HG03565 (cell line): Measurements from ENCODE around the gene PRSS48.
A peak's percentile ranks its signal among the peaks of the same experiment; 100 is the strongest.
"Not testable (repeated sequence)": the region's sequence is repeated elsewhere in the genome, so short reads cannot be mapped to it uniquely, and the experiment has no call there.

Experiments used
- ATAC-seq: cut with Tn5 transposase; IDR thresholded peaks from one replicate; pipeline ENCODE4 v1.9.1; 2021; ENCODE audit warnings: mild to moderate bottlenecking, moderate library complexity; ENCODE audit not compliant: unreplicated experiment

Gene PRSS48

DNA sequence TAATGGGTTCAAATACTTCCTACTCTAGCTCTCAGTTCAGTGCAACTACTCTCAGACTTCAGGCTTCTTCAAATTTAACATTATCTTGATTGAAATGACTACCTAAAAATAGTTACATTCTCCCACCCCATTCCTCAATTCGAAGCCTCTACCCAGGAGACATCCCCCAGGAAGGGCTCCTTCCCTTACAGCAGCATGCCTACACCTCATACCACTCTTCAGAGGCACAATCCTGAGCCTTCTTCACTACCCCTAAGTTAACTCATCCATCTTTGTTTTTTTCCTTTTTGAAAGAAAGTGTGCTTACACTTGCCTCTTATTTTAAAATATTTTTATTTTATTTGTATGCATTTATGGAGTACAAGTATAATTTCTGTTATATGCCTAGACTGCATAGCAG is 17.2 kb upstream of the PRSS48 start:
- no peak for ATAC-seq

DNA sequence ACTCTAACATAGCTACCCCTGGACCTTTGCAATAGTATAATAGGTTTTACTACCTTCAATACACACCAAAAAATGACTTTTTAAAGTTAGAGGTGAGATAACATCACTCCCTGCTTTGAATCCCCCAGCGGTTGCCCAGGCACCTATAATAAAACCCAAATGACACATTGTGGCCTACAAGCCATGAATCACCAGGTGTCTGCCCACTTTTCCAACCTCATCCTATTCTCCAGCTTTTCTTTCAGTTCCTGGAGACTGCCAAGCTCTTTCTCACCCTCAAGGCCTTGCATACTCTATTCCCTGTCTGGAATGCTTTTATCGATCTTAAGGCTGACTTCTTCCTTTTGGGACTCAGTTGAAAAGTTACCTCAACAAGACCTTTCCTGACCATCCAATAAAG is 16.4 kb upstream of the PRSS48 start:
- no peak for ATAC-seq

DNA sequence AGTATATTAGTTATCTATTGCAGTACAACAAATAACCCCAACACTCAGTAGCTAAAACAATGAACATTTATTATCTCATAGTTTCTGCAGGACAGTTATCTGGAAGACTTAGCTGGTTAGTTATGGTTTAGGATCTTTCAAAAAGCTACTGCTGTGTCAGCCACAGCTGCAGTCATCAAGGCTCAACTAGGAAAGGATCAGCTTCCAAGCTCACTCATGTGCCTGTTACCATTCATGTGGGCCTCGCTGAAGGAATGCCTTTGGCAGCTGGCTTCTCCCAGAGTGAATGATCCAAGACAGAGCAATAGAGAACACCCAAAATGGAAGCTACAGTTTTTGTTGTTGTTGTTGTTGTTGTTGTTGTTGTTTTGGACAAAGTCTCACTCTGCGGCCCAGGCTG is 13.5 kb upstream of the PRSS48 start:
- ATAC-seq, result no peak

DNA sequence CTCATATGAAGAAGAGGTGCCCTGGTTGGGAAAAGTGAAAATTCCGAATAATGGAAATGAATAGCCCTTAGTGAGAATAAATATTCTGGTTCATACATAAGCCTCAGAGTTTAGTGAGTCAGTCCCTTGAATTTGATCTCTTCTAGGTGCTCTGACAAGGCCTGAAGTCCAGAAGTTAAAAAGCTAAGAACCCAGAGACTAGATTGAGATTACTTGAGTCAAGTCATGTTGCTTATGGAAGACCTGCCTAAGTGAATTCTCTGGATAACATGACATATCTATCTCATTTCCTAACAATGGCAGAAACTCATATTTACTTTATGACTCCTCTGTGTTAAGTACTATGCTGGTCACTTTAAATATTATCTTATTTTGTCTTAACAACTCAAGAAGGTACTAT is 10.5 kb upstream of the PRSS48 start:
- ATAC-seq, result no peak

DNA sequence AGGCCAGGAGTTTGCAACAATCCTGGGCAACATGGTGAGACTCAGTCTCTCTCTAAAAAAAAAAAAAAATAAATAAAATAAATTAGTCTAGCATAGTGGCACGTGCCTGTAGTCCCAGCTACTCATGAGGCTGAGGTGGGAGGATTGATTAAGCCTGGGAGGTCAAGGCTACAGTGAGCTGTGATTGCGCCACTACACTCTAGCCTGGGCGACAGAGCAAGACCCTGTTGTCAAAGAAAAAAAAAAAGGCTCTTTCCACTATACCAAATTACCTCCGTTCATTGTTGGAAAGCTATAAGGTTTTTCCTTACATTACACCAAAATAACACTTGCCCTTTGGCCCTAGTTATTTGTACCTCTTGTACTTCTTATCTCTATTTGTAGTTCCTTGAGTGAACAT is 9.9 kb upstream of the PRSS48 start:
- ATAC-seq, result no peak

DNA sequence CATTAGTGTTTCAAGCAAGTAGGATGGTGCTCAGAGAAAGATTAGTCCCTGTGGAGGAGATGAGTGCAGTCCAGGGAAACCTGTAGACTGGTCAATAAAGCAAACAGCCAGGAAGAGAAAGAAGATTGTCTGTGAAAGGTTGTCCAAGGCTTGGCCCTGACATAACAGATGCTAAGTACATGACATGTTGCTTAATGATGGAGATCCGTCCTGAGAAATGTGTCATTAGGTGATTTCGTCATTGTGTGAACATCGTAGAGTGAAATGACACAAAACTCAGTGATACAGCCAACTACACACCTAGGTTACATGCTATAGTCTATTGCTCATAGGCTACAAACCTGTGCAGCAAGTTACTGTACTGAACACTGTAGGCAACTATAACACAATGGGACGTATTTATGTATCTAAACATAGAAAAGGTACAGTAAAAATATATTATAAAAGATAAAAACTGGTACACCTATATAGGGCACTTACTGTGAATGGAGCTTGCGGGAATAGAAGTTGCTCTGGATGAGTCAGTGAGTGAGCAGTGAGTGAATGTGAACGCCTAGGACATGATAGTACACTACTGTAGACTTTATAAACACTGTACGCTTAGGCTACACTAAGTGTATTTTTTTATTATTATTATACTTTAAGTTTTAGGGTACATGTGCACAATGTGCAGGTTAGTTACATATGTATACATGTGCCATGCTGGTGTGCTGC is 9.0 kb upstream of the PRSS48 start:
- ATAC-seq, result no peak

DNA sequence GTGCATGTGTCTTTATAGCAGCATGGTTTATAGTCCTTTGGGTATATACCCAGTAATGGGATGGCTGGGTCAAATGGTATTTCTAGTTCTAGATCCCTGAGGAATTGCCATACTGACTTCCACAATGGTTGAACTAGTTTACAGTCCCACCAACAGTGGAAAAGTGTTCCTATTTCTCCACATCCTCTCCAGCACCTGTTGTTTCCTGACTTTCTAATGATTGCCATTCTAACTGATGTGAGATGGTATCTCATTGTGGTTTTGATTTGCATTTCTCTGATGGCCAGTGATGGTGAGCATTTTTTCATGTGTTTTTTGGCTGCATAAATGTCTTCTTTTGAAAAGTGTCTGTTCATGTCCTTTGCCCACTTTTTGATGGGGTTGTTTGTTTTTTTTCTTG is 8.1 kb upstream of the PRSS48 start:
- ATAC-seq, result not testable (repeated sequence)

DNA sequence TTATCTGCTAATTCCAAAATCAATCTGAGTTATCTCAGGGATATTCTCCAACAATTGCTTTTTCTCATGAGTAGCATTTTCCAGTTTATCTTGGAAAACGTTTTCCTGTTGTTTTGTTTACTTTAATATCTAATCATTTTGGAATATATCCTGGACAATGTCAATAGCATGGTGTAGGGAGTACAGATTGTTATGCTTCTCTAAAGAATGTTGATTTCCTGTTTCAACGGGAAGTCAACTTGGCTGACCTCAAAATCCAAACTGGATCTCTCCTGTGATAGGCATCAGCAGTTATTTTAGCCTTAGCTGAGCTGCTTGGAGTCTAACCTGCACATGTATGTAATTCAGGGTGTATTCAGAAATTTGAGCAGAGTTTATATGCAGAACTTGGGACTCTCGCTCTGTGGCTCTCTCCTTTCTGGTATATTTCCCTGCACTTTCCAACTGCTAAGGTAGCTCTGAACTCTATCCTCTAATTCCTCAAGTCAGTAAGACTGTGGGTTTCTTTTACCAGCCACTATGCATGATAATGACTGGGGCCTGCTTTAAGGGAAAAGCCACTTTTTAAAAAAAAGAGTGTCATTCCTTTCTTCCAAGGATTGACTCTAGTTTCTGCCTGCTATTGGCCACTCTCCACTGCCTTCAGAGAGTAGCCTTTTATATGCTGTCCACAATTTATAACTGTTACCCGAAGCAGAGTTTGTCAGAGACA is 7.7 kb downstream of the PRSS48 start:
- ATAC-seq, result no peak

DNA sequence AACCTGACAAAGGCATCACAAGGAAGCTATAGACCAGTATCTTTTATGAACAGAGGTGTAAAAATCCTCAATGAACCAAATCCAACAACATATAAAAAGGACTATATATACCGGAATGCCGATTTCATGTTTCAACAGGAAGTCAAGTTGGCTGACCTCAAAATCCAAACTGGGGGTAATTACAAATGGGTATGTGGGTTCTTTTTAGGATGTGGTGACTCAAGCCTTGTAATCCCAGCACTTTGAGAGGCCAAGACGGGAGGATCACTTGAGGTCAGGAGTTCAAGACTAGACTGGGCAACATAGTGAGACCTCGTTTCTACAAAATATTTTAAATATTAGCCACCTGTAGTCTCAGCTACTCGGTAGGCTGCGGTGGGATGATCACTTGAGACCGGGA is 10.4 kb downstream of the PRSS48 start:
- ATAC-seq, result no peak

DNA sequence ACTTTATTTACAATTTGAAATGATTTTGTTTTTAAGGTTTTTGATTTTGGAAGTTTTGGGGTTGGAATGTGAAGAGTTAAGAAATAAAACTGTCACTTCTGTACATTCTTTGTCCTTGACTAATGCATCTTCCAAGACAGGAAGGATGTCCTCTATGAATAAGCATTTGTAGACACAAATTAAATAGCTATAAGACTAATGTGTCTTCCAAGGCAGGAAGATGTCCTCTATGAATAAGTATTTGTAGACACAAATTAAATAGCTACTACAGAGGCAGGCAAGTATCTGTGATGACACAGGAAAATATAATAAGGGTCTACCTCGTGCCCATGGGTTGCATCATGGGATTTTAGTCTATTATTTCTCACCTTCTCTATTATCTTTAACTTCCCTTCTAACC is 14.5 kb downstream of the PRSS48 start:
- ATAC-seq, result no peak

DNA sequence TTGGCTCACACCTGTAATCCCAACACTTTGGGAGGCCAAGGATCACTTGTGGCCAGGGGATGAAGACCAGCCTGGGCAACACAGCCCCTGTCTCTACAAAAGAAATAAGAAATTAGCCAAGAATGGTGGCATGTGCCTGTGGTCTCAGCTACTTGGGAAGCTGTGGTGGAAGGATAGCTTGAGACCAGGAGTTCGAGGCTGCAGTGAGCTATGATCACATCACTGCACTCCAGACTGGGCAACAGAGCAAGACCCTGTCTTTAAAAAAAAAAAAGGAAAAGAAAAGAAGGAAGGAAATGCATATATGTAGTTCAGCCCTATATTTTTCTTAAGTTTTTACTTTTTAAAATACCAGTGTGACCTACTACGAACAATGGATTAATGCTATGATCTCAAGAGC is 15.1 kb downstream of the PRSS48 start:
- ATAC-seq, result no peak

DNA sequence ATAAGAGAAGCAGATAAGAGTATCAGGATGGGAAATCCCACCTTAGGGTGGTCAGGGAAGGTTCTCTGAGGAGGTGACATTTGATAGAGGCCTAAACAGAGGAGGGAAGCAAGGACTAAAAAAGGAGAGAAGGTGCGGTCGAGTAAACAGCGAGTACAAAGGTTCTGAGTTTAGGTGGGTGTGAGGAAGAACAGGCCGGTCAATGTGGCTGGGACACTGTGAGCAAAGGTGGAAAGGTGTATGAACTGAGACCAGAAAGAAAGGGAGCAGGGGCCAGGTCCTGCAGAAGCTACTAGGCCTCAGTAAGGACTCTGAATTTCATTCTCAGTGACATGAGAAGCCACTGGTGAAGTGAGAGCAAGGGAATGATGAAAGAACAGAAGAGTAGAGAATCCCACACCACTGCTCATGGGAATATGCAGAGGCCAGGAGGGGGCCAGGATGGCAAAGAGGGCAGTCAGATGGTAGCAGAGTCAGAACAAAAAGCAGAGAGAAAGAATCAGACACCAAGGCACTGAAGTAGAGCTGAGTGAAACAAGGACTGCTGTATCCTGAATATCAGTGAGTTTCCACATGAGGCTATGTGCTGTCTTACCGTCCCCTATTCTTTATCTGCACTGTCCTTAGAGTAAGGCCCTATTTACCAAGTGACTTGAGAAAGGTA is 18.0 kb downstream of the PRSS48 start:
- no peak for ATAC-seq

DNA sequence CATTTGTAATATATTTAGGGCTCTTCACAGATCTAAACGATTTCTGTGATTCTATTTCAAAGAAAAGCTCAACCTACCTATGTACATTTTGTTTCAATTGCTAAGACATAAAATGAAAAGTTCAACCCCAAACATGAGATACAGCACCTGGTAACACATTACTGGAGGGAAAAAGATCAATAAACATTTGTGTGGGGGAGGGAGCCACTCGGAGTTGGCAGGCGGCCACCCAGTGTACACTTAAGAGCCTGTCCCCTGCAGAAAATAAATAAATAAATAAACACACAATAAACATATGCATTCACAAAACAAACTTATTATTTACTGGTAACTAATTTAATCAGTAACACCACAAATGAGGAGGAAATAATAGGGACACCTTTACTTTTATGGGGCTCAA is 19.3 kb downstream of the PRSS48 start:
- ATAC-seq, result no peak

DNA sequence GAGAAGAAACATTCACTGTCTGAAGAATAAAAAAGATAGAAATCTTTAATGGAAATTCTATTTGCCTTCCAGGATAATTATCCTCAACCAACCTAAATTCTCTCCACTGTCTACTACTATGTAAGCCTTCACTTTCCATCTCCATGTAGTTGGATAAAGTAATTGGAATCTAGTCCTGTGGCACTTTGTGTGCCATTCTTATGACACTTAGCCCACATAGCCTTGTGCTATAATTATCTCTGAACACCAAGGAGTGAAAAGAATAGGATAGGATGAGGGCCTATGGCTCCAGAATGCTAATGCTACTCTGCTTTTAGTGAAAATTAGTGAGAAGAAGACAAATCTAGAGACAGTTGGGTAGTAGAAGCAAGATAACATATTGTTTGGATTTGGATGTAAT is 20.2 kb downstream of the PRSS48 start:
- ATAC-seq, result no peak

DNA sequence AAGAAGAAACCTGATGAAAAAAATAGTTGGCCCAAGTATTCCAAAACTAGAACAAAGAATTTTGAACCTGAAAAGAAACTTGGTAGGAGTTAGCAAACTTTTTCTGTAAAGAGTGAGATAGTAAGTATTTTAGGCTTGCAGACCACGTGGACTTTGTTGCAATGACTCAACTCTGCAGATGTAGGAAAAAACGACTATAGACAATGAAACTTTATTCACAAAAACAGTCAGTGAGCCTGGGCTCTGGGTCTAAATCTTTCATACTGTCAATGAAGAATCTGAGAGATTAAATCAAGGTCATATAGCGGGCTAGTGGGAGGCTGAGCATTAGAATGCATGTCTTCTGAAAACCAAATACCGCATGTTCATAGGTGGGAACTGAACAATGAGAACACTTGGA is 25.5 kb downstream of the PRSS48 start:
- ATAC-seq, result no peak

DNA sequence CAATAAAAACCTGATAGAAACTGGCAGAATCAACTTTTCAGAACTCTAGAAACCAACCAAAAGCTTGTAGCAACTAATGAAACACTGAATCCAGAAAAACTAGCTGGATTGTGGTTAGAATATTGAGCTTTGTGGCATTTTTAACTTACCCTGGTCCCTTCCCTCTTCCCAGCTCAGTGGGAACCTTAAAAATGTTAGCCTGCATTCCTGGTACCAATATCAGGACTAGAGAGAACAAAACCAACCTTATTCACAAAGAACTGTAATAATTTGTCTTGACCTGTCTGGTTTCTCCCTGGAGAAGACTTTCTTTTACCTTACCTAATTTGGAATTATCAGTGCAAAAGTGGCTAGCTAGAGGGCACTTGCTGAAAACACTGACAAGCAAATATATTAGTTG is 27.3 kb downstream of the PRSS48 start:
- ATAC-seq, result no peak

DNA sequence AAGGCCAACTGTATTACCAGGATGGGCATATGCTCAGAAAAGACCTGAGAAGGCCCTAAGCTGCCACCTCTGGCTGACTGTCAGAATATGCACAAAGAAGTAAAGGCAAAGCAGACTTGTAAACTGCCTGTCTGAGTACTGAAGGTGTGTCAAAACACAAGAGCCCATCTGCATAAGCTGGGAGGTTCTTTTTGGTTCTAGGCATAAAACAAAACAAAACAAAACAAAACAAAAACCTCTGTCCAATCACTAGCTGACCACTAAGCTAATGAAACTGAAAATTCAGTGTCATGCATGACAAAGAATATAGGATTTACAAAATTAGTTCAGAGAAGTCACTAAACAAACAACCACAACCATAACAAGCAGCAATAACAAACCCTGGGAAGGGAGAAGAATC is 27.8 kb downstream of the PRSS48 start:
- peak; percentile 79 for ATAC-seq

DNA sequence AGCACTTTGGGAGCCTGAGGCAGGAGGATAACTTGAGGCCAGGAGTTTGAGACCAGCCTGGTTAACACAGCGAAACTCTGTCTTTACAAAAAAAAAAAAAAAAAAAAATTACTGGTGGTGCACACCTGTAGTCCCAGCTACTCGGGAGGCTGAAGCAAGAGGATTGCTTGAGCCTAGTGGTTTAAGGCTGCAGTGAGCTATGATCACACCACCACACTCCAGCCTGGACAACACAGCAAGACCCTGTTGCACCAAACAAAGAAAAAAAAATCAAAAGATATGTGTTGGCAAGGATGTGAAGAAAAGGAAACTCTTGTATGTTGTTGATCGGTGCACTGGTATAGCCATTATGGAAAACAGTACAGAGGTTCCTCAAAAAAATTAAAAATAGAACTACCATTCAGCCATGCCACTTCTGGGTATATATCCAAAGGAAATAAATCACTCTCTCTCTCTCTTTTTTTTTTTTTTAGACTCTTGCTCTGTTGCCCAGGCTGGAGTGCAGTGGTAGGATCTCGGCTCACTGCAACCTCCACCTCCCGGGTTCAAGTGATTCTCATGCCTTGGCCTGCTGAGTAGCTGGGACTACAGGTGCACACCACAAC is 33.3 kb downstream of the PRSS48 start:
- no peak for ATAC-seq

DNA sequence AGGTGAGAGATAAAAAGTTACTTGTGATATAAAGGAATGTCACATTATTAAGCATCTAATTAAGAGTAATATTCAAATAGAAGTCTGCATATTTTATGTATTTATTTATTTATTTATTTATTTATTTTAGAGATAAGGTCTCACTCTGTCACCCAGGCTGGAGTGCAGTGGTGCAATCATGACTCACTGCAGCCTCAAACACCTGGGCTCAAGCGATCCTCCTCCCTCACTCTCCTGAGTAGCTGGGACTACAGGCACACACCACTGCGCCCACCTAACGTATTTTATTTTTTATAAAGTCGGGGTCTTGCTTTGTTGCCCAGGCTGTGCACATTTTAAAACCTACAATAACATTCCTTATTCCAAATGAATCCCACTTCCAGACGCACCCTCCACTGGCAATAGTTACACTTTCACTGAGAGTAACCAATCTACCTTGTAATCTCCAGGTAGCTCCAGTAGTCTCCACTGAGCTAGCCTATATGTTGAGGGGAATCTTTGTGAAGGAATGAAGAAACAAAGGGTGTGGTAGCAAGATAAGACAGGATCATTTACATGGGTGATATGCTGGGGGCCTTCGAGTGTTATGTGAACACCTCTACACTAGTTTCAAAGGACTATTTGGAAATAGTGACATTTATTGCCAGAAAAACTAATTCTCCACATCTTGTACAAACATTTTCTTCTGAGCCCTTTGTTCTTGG is 36.5 kb downstream of the PRSS48 start:
- no peak for ATAC-seq

DNA sequence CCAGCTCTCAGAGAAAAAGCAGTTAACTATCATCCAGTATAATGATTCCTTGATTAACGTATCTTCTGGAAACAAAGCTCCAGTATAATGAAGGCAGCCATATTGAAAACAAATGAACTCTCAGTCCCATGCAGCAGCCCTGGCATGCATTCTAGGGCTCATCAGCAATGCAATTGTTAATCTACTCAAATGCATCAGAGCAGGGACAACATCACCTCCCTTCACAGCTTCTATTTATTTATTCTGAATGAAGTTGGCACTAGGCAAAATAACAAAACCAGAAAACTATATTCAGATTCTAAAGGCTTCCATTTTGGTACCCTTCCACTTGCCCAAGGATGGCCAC is 37.0 kb downstream of the PRSS48 start:
- no peak for ATAC-seq

DNA sequence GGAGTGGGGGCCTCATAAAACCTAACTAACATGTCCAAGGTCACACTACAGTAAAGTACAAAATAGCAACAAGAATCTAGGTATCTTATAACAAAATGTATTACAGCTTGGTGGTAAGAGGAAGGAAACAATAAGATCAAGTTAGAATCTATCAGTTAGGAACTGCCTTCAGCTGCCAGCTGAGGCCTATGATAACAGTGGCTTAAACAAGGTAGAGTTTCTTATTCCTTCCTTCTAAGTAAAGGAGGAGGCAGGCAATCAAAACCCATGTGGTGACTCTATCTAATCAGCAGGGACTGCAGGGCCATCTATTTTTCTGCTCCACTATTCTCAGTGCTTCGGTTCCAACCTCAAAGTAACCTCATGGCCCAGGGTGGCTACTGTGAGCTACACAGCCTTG is 37.5 kb downstream of the PRSS48 start:
- ATAC-seq, result no peak
